HG03575 (cell line): ENCODE data around the gene APOL4.
"Not testable (repeated sequence)": the region's sequence is repeated elsewhere in the genome, so short reads cannot be mapped to it uniquely, and the experiment has no call there.

Source experiments
- ATAC-seq: cut with Tn5 transposase; IDR thresholded peaks from one replicate; pipeline ENCODE4 v1.9.1; 2021; ENCODE audit not compliant: unreplicated experiment, insufficient number of reproducible peaks, low FRiP score; ENCODE audit errors: extremely low read depth

The APOL4 gene

DNA sequence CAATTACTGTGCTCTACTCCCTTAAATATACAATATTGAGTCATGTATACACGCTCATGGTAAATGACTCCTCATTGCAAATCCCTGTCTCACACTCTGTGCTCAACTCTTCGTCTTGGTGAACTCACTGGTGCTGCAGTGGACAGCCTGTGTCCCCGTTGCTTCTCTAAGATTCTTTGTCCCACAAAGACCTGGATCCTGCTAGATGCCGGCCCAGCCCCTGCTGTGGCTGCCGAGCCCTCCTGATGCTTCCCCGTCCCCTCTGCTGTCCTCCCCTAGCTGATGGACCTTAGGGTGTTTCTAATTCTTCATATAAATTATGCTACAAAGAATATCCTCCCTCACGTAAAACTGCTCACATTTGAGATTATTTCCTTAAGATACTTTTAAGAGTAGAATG, 32.2 kb upstream of the APOL4 start:
- ATAC-seq, result no peak

DNA sequence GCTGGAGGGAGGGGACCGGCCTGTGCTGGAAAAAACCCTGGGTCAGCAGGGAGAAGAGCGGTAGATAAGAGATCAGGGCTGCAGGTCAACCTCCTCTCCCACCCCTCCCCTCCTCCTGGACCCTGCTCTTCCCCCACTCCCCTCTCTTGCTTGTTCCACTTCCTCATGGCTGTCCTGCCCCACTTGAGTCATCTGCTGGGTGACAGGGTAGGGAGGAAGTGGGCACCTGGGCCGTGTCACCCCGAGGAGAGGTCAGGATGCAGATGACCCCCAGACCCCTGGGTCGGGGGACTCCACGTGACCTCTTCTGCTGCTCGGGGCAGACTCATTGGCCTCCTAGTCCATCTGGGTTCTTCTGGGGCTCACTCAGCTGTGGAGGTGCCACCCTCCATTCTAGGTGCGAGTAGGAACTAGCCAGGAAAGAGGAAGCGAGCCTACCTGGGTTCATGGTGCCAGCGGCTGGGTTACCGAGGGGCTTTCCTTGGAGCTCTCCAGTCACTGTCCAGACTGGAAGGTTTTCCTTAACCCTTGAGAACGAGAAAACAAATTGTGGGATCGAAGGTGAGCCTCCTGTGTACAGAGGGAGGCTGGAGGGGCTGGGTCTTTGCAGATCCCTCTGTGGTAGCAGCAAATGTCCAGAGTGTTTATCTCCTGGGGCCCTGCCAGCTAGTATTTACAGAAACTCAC, 31.2 kb upstream of the APOL4 start:
- ATAC-seq, result no peak

DNA sequence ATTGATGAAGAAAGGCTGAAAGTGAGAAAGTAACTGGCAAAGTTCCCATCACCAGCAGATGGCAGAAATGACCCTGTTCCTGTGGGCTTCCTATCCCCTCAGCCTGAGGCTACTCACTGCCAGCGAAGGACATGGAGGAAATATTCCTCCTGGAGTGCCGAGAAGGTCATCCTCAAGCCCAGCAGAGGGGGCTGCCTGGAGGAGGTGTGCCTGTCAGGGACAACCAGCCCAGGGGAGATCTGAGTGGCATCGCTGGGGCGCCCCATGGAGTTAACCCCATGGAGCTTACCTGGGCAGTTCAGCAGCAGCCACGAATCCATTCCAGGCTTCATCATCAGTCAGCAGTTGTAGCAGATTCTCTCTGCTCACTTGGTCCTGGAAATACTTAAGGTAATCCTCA, 29.4 kb upstream of the APOL4 start:
- not testable (repeated sequence) for ATAC-seq

DNA sequence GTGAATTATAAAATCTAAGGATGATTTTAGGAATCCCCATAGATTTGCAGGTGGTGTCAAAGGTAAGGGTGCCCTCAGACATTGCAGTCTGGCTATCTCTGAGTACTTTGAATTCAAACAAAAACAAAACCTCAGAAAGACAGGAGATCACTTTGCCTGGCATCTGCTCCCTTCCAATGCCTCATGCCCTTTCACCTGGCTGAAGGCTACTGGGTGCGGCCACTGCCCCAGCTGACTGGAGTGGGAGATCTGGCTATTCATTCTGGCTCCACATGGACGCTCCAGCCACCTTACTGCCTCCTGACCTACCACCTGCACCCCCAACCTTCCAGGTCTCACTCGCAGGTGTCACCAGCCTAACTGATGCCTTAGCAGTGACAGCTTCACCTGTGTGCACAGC, 28.0 kb upstream of the APOL4 start:
- ATAC-seq, result not testable (repeated sequence)

DNA sequence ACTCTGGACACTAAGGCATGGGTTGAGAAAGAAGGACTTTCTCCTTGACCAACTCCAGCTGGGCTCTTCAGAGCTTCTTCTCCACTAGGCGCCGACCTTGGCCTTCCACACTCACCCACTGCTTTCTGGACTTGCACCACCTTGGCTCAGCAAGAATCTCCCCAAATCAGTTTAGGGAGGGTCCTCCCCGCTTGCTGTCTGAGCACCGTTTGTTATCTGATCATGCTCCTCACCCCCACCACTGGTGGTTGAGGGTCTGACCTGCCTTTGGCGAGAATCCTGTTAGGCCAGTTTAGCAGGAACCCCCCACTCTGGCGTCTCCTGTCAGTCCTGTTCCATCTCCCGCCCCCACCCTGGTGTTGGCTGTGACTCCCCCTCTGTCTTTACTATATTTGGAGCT, 27.3 kb upstream of the APOL4 start:
- ATAC-seq, result no peak

DNA sequence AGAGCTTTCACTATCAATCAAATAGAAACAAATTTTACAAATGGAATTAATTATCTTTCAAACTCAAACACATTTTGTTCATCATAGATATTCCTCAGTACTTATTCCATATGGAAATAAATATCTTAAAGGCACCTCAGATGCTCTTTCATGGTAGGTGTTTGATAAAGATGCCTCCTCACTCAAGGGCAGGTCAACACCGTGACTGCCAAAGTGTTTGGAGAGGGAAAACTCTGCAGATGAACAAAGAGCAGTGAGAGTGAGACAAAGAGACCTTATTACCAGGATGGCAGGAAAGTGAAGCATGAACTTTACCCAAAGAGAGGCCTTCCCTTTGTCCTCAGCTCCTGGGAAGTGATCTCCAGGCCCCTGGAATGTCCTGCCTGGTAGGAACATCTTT, 26.8 kb upstream of the APOL4 start:
- ATAC-seq, result not testable (repeated sequence)

DNA sequence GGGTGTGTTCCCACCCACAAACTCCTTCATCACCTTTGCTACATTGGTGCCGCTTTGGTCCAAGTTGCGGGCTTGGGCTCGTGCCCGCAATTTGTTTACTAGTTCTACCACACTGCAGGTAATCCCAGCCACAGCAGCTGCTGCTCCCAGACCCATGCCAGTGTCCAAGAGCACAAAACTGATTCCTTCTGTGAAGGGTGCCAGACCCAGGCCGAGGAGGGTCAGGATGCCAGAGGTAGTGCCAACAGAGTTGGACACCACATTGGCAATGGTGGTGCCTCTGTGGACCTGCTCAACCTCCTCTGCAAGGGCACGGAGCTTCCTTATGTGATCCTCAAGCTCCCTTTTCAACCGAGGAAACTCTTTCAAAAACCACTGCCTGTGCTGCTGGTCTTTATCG, 26.2 kb upstream of the APOL4 start:
- no peak for ATAC-seq

DNA sequence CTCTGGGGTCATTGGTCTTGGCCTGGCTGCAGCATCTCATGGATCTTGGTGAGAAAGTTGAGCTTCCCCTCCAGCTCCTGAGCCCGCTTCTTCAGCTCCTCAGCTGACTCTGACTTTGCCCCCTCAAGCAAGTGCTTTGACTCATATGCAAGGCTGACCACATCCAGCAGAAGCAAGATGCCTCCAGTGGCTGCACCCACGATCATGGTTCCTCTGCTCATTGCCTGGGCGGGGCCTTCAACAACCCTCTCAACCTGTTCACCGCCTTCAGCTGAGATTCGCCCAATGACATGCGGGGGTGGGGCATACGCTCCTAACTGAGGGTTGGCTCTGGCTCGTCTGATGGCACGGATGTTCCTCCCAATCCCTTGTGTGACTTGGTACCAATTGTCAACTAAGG, 25.8 kb upstream of the APOL4 start:
- ATAC-seq, result no peak

DNA sequence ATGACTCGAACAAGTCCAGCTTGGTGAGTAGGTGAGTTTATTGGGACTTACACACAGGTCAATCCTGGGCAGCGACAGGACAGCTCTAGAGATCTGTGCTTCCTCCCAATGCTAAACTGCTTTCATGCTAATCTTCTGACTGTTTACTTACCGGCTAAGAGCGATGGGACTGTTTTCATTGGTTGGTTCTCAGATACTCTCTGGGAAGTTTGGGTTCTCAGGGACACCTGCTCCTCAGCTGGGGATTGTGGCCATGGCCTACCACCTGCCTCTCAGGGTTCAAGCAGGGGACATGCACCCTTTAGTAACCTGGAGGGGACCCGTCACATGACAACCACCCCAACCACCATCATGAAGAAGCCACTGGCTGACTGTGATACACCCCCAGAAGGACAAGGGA, 24.6 kb upstream of the APOL4 start:
- ATAC-seq, result no peak

DNA sequence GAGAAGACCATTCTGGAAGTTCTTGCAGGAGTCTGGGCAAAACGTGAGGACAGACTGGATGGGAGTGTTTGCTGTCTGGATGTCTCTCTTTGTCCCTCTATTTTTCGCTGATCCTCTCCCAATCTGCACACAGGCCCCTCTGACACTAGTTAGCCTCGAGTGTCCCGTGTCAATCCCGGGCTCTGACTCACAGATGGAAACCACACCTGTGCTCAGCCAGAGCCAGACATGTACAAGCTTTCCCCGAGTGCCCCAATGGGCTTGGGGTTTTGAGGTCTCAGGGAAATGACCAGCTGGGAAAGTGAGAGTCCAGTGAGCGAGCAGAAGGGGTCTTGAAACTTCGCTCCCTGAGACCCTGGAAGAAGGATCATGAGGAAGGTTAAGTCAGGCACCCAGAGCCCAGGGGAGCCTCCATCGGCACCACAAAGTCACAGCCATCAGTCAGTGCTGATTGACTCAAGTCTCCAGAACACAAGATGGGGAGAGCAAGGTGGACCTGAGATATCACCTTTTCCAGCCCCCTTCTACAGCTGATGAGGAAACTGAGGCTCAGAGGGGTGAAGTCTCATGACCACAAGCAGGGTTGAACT, 23.8 kb upstream of the APOL4 start:
- ATAC-seq, result no peak

DNA sequence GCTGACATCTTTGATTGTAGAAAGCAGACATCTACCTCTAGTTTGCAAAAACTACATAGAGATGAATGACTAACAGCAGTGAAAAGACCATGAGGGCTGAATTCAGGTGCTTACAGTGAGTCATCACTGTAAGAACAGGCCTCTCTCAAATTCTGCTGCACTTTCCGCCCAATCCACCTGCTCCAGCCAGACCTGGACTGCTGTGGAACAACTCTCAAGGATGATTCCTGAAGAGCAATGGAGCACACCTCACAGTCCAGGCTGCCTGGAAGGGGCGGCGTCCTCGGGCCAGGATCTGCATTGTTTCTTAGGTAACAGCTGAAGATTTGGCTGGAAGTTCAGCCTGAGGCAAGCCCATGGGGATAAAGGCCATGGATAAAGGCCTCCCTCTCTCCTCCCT, 22.6 kb upstream of the APOL4 start:
- no peak for ATAC-seq

DNA sequence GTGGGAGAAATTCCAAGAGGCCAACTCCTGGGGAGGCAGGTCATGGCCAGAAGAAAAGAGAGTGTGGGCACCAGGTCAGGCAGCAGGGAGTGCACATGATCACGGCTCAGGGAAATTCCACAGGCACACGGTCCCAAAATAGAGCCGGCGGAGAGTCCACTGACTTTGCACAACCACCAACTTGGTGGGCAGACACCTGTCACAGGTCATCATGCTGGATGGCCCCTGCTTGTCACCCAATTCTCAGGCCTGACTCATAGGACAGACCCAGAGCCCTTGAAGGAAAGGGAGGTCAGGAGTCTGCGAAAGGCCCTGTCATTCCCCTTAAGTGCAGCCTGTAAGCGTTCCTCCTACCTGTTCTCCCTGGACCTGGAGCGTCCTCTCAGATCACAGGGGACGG, 21.9 kb upstream of the APOL4 start:
- ATAC-seq, result no peak

DNA sequence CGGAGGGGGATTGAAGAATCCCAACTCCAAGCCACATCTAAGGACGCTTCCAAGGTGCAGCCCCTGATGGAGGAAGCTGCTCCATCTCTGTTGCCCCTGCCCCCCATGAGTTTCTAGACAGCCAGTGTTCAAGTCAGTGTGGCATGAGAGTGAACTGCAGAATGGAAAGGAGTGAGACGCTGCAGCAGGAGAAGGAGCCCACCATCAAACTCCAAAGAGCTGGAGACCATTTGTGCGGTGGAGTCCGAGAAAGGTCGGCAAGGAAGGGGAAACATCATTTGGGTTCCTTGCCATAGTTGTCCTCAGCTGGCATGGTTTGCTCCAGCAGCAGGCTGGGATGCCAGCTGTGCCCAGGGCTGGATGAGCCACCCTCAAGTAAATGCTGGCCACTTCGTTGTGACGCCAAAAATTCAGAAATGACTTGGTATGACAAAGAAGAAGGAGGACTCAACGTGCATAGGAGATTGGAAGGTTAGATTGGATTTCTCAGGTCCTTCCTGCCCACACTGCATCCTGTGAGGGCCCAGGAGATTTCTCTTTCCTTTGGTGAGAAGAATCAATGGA, 21.4 kb upstream of the APOL4 start:
- no peak for ATAC-seq

DNA sequence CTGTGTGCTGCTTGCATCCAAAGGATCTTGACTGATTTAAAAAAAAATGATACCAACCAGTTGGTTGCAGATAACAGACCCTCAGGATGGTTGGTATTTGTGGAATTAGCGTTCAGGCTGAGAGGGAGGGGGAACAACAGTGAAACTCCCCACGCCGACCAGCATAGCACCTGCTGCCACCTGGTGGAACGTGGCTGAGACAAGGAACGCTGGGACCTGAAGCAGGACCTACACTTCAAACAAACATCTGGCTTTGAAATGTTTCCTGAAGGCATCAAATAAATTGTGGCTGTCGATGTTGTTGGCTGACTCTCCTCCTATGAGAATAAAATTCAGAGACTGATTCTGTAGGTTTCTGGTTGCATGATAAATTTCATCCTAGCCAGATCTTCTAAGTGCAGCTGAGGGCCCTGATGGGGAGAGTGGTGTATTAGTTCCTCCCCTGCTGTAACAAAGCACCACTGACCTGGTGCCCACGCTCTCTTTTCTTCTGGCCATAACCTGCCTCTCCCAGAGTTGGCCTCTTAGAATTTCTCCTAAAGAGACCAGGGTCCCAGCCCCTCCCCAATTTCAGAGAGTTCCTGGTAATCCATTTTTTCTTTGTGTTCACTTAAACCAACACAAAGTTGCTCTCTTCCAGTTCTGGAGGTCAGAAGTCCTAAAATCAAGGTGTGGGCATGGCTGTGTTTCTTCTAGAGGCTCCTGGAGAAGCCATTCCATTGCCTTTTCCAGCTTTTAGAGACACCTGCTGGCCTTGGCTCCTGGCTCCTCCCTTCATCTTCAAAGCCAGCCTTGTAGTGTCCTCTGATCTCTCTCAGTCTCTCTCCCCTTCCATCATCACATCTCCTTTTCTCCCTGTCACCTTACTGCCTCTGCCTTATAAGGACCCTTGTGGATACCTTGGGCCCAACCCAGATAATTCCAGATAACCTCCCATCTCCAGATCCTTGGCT, 20.5 kb upstream of the APOL4 start:
- ATAC-seq, result no peak

DNA sequence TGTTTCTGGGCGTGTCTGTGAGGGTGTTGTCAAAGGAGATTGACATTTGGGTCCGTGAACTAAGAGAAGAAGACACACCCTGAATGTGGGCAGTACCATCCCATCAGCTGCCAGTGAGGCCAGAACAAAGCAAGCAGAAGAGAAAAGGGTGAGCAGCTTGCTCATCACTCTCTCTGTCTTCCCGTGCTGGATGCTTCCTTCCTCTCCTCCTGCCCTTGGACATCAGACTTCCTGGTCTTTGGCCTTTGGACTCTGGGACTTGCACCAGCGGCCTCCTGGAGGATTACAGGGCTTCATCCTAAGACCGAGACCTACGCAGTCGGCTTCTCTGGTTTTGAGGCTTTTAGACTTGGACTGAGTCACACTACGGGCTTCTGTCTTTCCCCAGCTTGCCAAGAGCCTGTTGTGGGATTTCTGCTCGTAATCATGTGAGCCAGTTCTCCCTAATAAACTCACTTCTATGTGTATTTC, 18.9 kb upstream of the APOL4 start:
- ATAC-seq, result no peak

DNA sequence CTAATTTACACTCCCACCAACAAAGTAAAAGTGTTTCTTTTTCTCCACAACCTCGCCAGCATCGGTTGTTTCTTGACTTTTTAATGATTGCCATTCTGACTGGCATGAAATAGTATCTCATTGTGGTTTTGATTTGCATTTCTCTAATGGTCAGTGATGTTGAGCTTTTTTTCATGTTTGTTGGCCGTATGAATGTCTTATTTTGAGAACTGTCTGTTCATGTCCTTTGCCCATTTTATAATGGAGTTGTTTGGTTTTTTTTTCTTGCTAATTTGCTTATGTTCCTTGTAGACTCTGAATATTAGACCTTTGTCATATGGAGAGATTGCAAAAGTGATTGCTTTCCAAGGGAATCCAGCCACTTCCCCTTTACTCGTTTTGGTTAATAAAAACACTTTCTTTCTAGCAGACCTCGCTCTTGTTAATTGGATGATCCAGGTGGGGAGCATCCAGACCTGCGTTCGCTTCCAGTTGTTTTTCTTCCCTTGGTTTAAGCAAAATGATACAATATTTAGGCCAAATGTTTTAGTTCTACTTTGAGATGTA, 17.1 kb upstream of the APOL4 start:
- ATAC-seq, result no peak

DNA sequence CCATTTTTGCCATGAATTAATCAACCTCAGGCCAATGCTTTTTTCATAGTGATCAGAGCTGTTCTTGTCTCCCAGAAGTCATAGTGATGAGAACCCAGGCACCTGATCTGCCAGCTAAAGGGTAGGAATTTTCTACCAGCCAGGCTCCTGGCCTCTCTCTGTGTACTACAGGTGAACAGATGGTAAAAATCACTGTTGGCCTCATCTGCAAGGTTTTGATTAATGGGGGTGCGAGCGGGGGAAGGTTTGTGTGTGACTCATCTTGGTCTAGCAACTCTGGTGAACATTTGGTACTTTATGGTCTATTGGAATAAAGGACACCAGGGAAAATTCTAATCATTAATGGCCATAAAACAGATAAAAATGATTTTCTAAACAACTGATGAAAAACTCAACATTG, 14.4 kb upstream of the APOL4 start:
- no peak for ATAC-seq

DNA sequence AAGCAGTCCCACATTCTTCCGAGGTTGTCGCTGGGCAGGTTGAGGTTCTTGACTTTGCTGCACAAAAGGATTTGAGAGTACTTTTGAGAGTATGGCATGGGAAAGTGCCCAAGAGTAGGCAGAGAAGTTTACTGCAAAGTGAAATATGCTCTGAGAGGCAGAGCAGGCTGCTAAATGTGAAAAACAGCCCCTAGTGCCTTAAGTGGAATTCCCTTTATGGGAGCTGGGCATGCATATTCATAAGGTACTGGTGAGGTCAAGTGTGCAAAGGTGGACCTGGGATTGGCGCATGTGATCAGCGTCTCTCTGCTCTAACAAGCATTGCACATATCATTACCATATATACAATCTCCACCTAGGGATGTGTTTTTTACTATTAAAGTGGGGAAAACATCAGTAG, 12.0 kb upstream of the APOL4 start:
- no peak for ATAC-seq

DNA sequence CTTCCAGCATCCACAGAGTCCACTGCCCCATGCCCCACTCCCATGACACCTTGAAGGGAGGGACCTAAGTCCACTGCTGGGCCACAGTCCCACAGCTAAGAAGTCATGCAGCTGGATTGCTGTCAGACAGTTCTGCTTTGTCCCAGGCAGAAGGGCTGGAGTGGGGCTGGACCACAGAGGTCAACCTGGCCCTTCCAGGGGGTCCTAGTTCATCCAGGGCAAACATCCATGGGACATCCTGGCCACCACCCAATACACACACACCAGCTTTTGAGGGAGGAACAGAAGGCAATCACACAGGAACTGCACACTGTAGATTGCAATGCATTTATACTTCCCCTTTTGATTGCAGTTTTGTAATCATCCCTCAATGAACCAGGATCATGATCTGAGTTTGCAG, 11.3 kb upstream of the APOL4 start:
- ATAC-seq, result no peak
